Measurements from ENCODE around the gene BMERB1.

BMERB1 gene

DNA sequence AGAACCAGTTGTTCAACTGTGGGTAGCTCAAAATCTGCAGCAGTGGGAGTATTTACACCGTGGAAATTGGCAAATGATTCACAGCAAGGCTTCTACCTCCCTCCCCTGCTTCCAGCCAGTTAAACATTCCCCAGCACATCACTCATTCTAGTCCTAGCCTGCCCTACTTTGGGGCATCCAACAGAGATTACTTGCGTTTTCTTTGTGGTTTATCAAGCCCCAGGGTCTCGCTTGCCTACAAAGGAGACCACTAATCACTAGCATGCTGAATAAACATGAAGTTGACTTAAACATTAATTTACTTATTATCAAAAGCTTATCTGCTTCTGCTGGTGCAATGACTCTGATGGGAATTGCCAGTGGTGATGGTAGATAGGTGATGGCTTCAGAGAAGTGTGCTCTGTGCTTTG, 114.1 kb downstream of the BMERB1 start:
- no peak overlapping the region for H3K56ac ChIP-seq (ENCODE audit: low read length)
- H3K4ac ChIP-seq (ENCODE audit: low read depth, low read length) = no peak overlapping the region
- H2BK15ac ChIP-seq (replicated peaks; ENCODE audit: low read depth) = no peak overlapping the region
- no peak overlapping the region for H3K27ac ChIP-seq (ENCODE audit: low read depth, low read length)
- no peak overlapping the region for H3K18ac ChIP-seq (ENCODE audit: low read length)
- no peak overlapping the region for H3K4me3 ChIP-seq (ENCODE audit: low read length)
- H2BK5ac ChIP-seq (ENCODE audit: low read length) = no peak overlapping the region
- H2BK120ac ChIP-seq (ENCODE audit: low read depth, low read length) = no peak overlapping the region
- H3K79me2 ChIP-seq (ENCODE audit: control insufficient read depth, insufficient read depth, low read length) = no peaks in the 10 kb centered on the region
- H3K36me3 ChIP-seq (ENCODE audit: control insufficient read depth, insufficient read depth, low read length) = no peaks in the 10 kb centered on the region
- no peak overlapping the region for H4K5ac ChIP-seq (ENCODE audit: low read length)
- no peak overlapping the region for H2AK5ac ChIP-seq (ENCODE audit: low read length)
- no CpG with 5 or more reads among the region's 3 CpGs for WGBS (ENCODE audit: extremely low coverage, insufficient coverage, low lambda C conversion rate)
- no peaks in the 10 kb centered on the region for H3K4me1 ChIP-seq (ENCODE audit: control insufficient read depth, low read depth, low read length)
- no peak overlapping the region for H3K4me2 ChIP-seq (ENCODE audit: low read length)
- H3K9ac ChIP-seq (ENCODE audit: low read length) = no peak overlapping the region
- H4K8ac ChIP-seq (ENCODE audit: low read depth, low read length) = no peak overlapping the region
- no peaks in the 10 kb centered on the region for H3K79me1 ChIP-seq (ENCODE audit: low read length)
- DNase-seq = peak; percentile 39
- H3K27me3 ChIP-seq (ENCODE audit: insufficient read depth, low read length, poor library complexity) = no peaks in the 10 kb centered on the region
- no peak overlapping the region for H3K23ac ChIP-seq (ENCODE audit: low read length)

DNA sequence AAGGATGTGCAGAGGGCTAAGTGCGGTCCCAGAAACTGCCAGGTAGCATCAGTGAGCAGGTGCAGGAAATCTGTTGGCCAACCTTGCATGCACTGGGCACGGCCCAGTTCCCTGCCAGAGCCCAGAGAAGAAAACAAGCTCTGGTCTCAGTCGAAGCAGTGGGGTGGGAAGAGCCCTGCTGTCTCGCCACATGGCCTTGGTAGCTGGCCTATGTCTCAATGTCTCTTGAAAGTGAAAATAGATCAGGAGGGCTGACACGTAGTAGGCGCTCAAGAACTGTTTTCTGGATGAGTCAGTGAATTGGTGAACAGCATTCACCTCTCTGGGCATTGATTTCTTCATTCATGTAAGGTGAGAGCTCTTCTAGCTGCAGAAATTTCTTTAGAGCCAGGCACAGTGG, 118.1 kb downstream of the BMERB1 start:
- H4K8ac ChIP-seq (ENCODE audit: low read depth, low read length) = no peak overlapping the region
- no peaks in the 10 kb centered on the region for H3K4me1 ChIP-seq (ENCODE audit: control insufficient read depth, low read depth, low read length)
- no peaks in the 10 kb centered on the region for H3K36me3 ChIP-seq (ENCODE audit: control insufficient read depth, insufficient read depth, low read length)
- H3K4me2 ChIP-seq (ENCODE audit: low read length) = no peak overlapping the region
- no peak overlapping the region for H3K9ac ChIP-seq (ENCODE audit: low read length)
- no peak overlapping the region for H2BK120ac ChIP-seq (ENCODE audit: low read depth, low read length)
- no peaks in the 10 kb centered on the region for H3K79me2 ChIP-seq (ENCODE audit: control insufficient read depth, insufficient read depth, low read length)
- no peak overlapping the region for H3K56ac ChIP-seq (ENCODE audit: low read length)
- H2AK5ac ChIP-seq (ENCODE audit: low read length) = no peak overlapping the region
- H3K4ac ChIP-seq (ENCODE audit: low read depth, low read length) = no peak overlapping the region
- H4K5ac ChIP-seq (ENCODE audit: low read length) = no peak overlapping the region
- no peak overlapping the region for H3K27ac ChIP-seq (ENCODE audit: low read depth, low read length)
- no peak overlapping the region for H2BK15ac ChIP-seq (replicated peaks; ENCODE audit: low read depth)
- H3K4me3 ChIP-seq (ENCODE audit: low read length) = no peak overlapping the region
- no CpG with 5 or more reads among the region's 6 CpGs for WGBS (ENCODE audit: extremely low coverage, insufficient coverage, low lambda C conversion rate)
- no peak overlapping the region for H3K23ac ChIP-seq (ENCODE audit: low read length)
- H3K27me3 ChIP-seq (ENCODE audit: insufficient read depth, low read length, poor library complexity) = no peaks in the 10 kb centered on the region
- no peak overlapping the region for H2BK5ac ChIP-seq (ENCODE audit: low read length)
- no peak overlapping the region for H3K18ac ChIP-seq (ENCODE audit: low read length)
- DNase-seq = no peak
- H3K79me1 ChIP-seq (ENCODE audit: low read length) = no peaks in the 10 kb centered on the region

DNA sequence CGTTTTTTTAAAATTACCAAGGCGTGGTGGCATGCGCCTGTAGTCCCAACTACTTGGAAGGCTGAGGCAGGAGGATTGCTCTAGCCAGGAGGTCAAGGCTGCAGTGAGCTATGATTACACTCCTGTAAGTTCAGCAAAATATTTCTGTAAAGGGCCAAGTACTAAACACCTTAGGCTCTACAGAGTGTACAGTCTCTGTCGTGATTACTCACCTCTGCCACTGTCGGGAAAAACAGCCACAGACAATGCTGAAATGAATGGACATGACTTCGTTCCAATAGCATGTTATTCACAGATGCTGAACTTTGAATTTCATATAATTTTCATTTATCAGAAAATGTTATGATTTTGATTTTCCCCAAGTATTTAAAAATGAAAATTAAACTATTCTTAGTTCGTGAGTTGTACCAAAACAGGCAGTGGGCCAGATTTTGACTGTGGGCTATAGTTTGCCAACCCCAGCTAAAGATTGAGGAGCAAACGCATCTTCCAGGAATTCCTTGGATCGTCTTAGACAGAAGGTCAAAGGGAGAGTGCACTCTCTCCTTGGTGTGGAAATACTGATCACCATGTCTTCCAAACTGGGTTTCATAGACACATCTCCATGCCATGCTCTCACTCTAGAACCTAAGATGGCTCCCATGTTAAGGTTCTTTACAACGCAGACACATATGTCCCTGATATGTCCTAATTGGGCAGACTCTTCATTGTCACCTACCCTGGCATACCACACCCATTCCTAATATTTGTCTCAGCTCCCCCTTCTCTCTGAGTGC, 119.1 kb downstream of the BMERB1 start:
- Histone ChIP-seq H3K79me1 (ENCODE audit: low read length) (no peaks in the 10 kb centered on the region), H3K4me2 (ENCODE audit: low read length) (no peak overlapping the region), H3K4ac (ENCODE audit: low read depth, low read length) (no peak overlapping the region), H3K9ac (ENCODE audit: low read length) (no peak overlapping the region), H2BK15ac (replicated peaks; ENCODE audit: low read depth) (no peak overlapping the region), H4K8ac (ENCODE audit: low read depth, low read length) (no peak overlapping the region), H3K36me3 (ENCODE audit: control insufficient read depth, insufficient read depth, low read length) (no peaks in the 10 kb centered on the region), H3K23ac (ENCODE audit: low read length) (no peak overlapping the region), H3K56ac (ENCODE audit: low read length) (no peak overlapping the region), H4K5ac (ENCODE audit: low read length) (no peak overlapping the region), H3K27me3 (ENCODE audit: insufficient read depth, low read length, poor library complexity) (no peaks in the 10 kb centered on the region), H3K4me1 (ENCODE audit: control insufficient read depth, low read depth, low read length) (no peaks in the 10 kb centered on the region), H3K4me3 (ENCODE audit: low read length) (no peak overlapping the region), H3K18ac (ENCODE audit: low read length) (no peak overlapping the region), H3K27ac (ENCODE audit: low read depth, low read length) (no peak overlapping the region), H3K79me2 (ENCODE audit: control insufficient read depth, insufficient read depth, low read length) (no peaks in the 10 kb centered on the region), H2BK5ac (ENCODE audit: low read length) (no peak overlapping the region), H2AK5ac (ENCODE audit: low read length) (no peak overlapping the region), H2BK120ac (ENCODE audit: low read depth, low read length) (no peak overlapping the region)
- WGBS (ENCODE audit: extremely low coverage, insufficient coverage, low lambda C conversion rate) = no CpG with 5 or more reads among the region's 10 CpGs
- no peak for DNase-seq

DNA sequence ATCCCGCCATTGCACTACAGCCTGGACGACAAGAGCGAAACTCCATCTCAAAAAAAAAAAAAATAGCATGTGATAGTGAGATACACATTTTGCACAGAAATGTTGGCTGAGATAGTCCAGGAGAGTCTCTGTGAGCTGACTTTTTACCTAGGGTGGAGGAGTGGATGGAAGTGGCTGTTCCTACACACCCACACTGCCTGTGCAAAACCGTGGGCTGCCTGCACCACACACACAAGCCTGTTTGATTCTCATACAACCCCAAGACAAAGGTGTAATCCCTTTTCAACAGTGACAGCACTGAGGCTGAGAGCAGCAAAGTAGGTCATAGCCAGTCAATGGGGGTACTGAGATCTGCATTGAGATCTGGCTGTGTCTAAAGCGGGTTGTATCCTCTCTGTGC, 121.7 kb downstream of the BMERB1 start:
- H3K56ac ChIP-seq (ENCODE audit: low read length) = no peak overlapping the region
- no peak overlapping the region for H3K23ac ChIP-seq (ENCODE audit: low read length)
- H3K27me3 ChIP-seq (ENCODE audit: insufficient read depth, low read length, poor library complexity) = no peaks in the 10 kb centered on the region
- no peak overlapping the region for H2BK120ac ChIP-seq (ENCODE audit: low read depth, low read length)
- no peak overlapping the region for H2BK15ac ChIP-seq (replicated peaks; ENCODE audit: low read depth)
- no peak overlapping the region for H4K5ac ChIP-seq (ENCODE audit: low read length)
- no peak overlapping the region for H3K9ac ChIP-seq (ENCODE audit: low read length)
- no peaks in the 10 kb centered on the region for H3K79me1 ChIP-seq (ENCODE audit: low read length)
- H4K8ac ChIP-seq (ENCODE audit: low read depth, low read length) = no peak overlapping the region
- WGBS (ENCODE audit: extremely low coverage, insufficient coverage, low lambda C conversion rate) = no CpG with 5 or more reads among the region's 5 CpGs
- H2BK5ac ChIP-seq (ENCODE audit: low read length) = no peak overlapping the region
- H3K18ac ChIP-seq (ENCODE audit: low read length) = no peak overlapping the region
- H3K36me3 ChIP-seq (ENCODE audit: control insufficient read depth, insufficient read depth, low read length) = no peaks in the 10 kb centered on the region
- H3K27ac ChIP-seq (ENCODE audit: low read depth, low read length) = no peak overlapping the region
- H2AK5ac ChIP-seq (ENCODE audit: low read length) = no peak overlapping the region
- H3K4me3 ChIP-seq (ENCODE audit: low read length) = no peak overlapping the region
- no peaks in the 10 kb centered on the region for H3K4me1 ChIP-seq (ENCODE audit: control insufficient read depth, low read depth, low read length)
- DNase-seq = no peak
- no peak overlapping the region for H3K4ac ChIP-seq (ENCODE audit: low read depth, low read length)
- H3K4me2 ChIP-seq (ENCODE audit: low read length) = no peak overlapping the region
- no peaks in the 10 kb centered on the region for H3K79me2 ChIP-seq (ENCODE audit: control insufficient read depth, insufficient read depth, low read length)

DNA sequence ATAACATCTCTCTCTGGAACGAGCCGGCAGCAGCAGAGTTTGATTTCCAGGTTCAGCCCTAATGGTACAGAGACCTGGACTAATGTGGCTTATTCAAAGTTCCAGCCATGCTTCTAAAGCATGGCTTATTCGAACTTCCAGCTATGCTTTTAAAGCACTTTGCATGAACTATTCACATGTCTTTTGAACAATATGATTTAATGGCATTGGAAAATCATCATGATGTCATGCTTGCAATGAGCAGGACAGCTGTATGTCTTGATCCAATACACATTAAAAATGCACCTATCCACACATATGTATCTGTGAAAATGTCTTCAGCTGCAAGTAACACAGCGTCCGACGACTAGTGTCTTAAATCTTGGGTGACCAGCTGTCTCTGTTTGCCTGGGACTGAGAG, 122.9 kb downstream of the BMERB1 start:
- Histone ChIP-seq H3K56ac (ENCODE audit: low read length) (no peak overlapping the region), H3K4ac (ENCODE audit: low read depth, low read length) (no peak overlapping the region), H4K8ac (ENCODE audit: low read depth, low read length) (no peak overlapping the region), H3K79me2 (ENCODE audit: control insufficient read depth, insufficient read depth, low read length) (no peaks in the 10 kb centered on the region), H3K18ac (ENCODE audit: low read length) (no peak overlapping the region), H3K4me2 (ENCODE audit: low read length) (no peak overlapping the region), H3K36me3 (ENCODE audit: control insufficient read depth, insufficient read depth, low read length) (no peaks in the 10 kb centered on the region), H3K4me1 (ENCODE audit: control insufficient read depth, low read depth, low read length) (no peaks in the 10 kb centered on the region), H2AK5ac (ENCODE audit: low read length) (no peak overlapping the region), H4K5ac (ENCODE audit: low read length) (no peak overlapping the region), H3K79me1 (ENCODE audit: low read length) (no peaks in the 10 kb centered on the region), H2BK5ac (ENCODE audit: low read length) (no peak overlapping the region), H2BK120ac (ENCODE audit: low read depth, low read length) (no peak overlapping the region), H3K23ac (ENCODE audit: low read length) (no peak overlapping the region), H3K27me3 (ENCODE audit: insufficient read depth, low read length, poor library complexity) (no peaks in the 10 kb centered on the region), H3K4me3 (ENCODE audit: low read length) (no peak overlapping the region), H3K27ac (ENCODE audit: low read depth, low read length) (no peak overlapping the region), H2BK15ac (replicated peaks; ENCODE audit: low read depth) (no peak overlapping the region), H3K9ac (ENCODE audit: low read length) (no peak overlapping the region)
- no peak for DNase-seq
- no CpG with 5 or more reads among the region's 6 CpGs for WGBS (ENCODE audit: extremely low coverage, insufficient coverage, low lambda C conversion rate)

DNA sequence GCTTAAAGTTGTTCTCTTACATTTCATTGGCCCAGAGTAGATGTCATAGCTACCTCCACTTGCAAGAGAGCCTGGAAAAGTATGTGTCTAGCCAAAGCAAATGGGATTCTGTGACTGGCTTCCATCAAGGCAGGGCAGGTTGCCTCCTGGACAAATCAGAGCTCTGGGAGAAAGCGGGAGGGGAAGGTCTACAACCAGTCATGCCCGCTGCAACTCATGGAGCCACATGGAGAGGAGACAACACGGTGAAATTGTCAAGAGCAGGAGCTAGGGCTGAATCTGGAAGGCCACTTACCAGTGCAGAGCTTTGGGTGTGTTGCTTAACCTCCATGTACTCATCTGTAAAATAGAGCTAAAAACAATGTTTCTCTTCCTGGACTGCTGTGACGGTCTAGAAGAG, 124.8 kb downstream of the BMERB1 start:
- H3K4ac ChIP-seq (ENCODE audit: low read depth, low read length) = no peak overlapping the region
- no peak overlapping the region for H3K18ac ChIP-seq (ENCODE audit: low read length)
- no peaks in the 10 kb centered on the region for H3K27me3 ChIP-seq (ENCODE audit: insufficient read depth, low read length, poor library complexity)
- H3K9ac ChIP-seq (ENCODE audit: low read length) = no peak overlapping the region
- no peak overlapping the region for H2AK5ac ChIP-seq (ENCODE audit: low read length)
- no CpG with 5 or more reads among the region's 4 CpGs for WGBS (ENCODE audit: extremely low coverage, insufficient coverage, low lambda C conversion rate)
- no peak overlapping the region for H3K23ac ChIP-seq (ENCODE audit: low read length)
- no peaks in the 10 kb centered on the region for H3K36me3 ChIP-seq (ENCODE audit: control insufficient read depth, insufficient read depth, low read length)
- no peak overlapping the region for H3K4me2 ChIP-seq (ENCODE audit: low read length)
- no peak overlapping the region for H2BK15ac ChIP-seq (replicated peaks; ENCODE audit: low read depth)
- DNase-seq = no peak
- no peak overlapping the region for H2BK5ac ChIP-seq (ENCODE audit: low read length)
- H2BK120ac ChIP-seq (ENCODE audit: low read depth, low read length) = no peak overlapping the region
- no peak overlapping the region for H3K56ac ChIP-seq (ENCODE audit: low read length)
- H4K8ac ChIP-seq (ENCODE audit: low read depth, low read length) = no peak overlapping the region
- H3K27ac ChIP-seq (ENCODE audit: low read depth, low read length) = no peak overlapping the region
- no peak overlapping the region for H3K4me3 ChIP-seq (ENCODE audit: low read length)
- H3K4me1 ChIP-seq (ENCODE audit: control insufficient read depth, low read depth, low read length) = no peaks in the 10 kb centered on the region
- H4K5ac ChIP-seq (ENCODE audit: low read length) = no peak overlapping the region
- H3K79me2 ChIP-seq (ENCODE audit: control insufficient read depth, insufficient read depth, low read length) = no peaks in the 10 kb centered on the region
- no peaks in the 10 kb centered on the region for H3K79me1 ChIP-seq (ENCODE audit: low read length)

Measured in mesendoderm (in vitro differentiated cells).